Trophoblast cell (in vitro differentiated cells and primary cell): Measurements from ENCODE around the gene ZGRF1.
"Not testable (repeated sequence)": the region's sequence is repeated elsewhere in the genome, so short reads cannot be mapped to it uniquely, and the experiment has no call there.

Experiments used
- DNase-seq, 2 donors: peaks; one replicate each; pipeline ENCODE4 v3.0.0-alpha.2; 2016
- H2AFZ ChIP-seq: 2 replicates; pipeline ENCODE4 v1.6.1; 2013; ENCODE audit warnings: low read length, moderate library complexity, mild to moderate bottlenecking; ENCODE audit not compliant: insufficient read depth, poor library complexity
- H2AK5ac ChIP-seq: 2 replicates; pipeline ENCODE4 v1.6.1; 2013; ENCODE audit warnings: mild to moderate bottlenecking, low read length
- H2BK120ac ChIP-seq: 2 replicates; pipeline ENCODE4 v1.6.1; 2013; ENCODE audit warnings: low read length, mild to moderate bottlenecking, moderate library complexity; ENCODE audit not compliant: insufficient read depth, poor library complexity
- H2BK12ac ChIP-seq: 2 replicates; pipeline ENCODE4 v1.6.1; 2013; ENCODE audit warnings: mild to moderate bottlenecking, low read length, moderate library complexity
- H2BK5ac ChIP-seq: 2 replicates; pipeline ENCODE4 v1.6.1; 2013; ENCODE audit warnings: low read length, low read depth, moderate library complexity, mild to moderate bottlenecking; ENCODE audit not compliant: poor library complexity
- H3K14ac ChIP-seq: 2 replicates; pipeline ENCODE4 v1.6.1; 2013; ENCODE audit warnings: mild to moderate bottlenecking, low read length
- H3K18ac ChIP-seq: 2 replicates; pipeline ENCODE4 v1.6.1; 2013; ENCODE audit warnings: mild to moderate bottlenecking, low read length
- H3K23ac ChIP-seq: 2 replicates; pipeline ENCODE4 v1.6.1; 2013; ENCODE audit warnings: low read length
- H3K27ac ChIP-seq: 2 replicates; pipeline ENCODE4 v1.5.1; 2013; ENCODE audit warnings: low read depth, mild to moderate bottlenecking, inconsistent platforms, low read length, moderate library complexity
- H3K27me3 ChIP-seq: 2 replicates; pipeline ENCODE4 v1.6.1; 2013; ENCODE audit warnings: inconsistent platforms, mild to moderate bottlenecking, low read length, moderate library complexity; ENCODE audit not compliant: insufficient read depth
- H3K36me3 ChIP-seq, 2 experiments: 1 replicate in 1 of 2; 2 replicates in 1 of 2; pipeline ENCODE4 v1.6.1; 2013; ENCODE audit warnings: low read length in 2 of 2, mild to moderate bottlenecking in 2 of 2, moderate library complexity in 1 of 2; ENCODE audit not compliant: insufficient read depth in 2 of 2, control insufficient read depth in 1 of 2
- H3K4ac ChIP-seq: 2 replicates; pipeline ENCODE4 v1.6.1; 2013; ENCODE audit warnings: low read depth, mild to moderate bottlenecking, low read length, moderate library complexity
- H3K4me1 ChIP-seq, 2 experiments: 1 replicate in 1 of 2; 2 replicates in 1 of 2; pipeline ENCODE4 v1.6.1; 2013; ENCODE audit warnings: low read length in 2 of 2, mild to moderate bottlenecking in 2 of 2, moderate library complexity in 1 of 2; ENCODE audit not compliant: insufficient read depth in 2 of 2, control insufficient read depth in 1 of 2
- H3K4me2 ChIP-seq: 2 replicates; pipeline ENCODE4 v1.6.1; 2013; ENCODE audit warnings: inconsistent platforms, mild to moderate bottlenecking, low read length, moderate library complexity
- H3K4me3 ChIP-seq: 2 replicates; pipeline ENCODE4 v1.5.1; 2013; ENCODE audit warnings: mild to moderate bottlenecking, low read depth, low read length, inconsistent platforms
- H3K79me1 ChIP-seq: one replicate; pipeline ENCODE4 v1.6.1; 2013; ENCODE audit warnings: low read length
- H3K79me2 ChIP-seq: 2 replicates; pipeline ENCODE4 v1.6.1; 2013; ENCODE audit warnings: low read length, mild to moderate bottlenecking; ENCODE audit not compliant: control insufficient read depth, insufficient read depth, poor library complexity
- H3K9ac ChIP-seq: 2 replicates; pipeline ENCODE4 v1.6.1; 2013; ENCODE audit warnings: mild to moderate bottlenecking, low read length
- H3K9me3 ChIP-seq: 2 replicates; pipeline ENCODE4 v1.6.1; 2013; ENCODE audit warnings: low read depth, mild to moderate bottlenecking, control low read depth, inconsistent platforms, low read length; ENCODE audit not compliant: insufficient read depth
- H4K12ac ChIP-seq: 2 replicates; pipeline ENCODE4 v1.6.1; 2013; ENCODE audit warnings: low read depth, mild to moderate bottlenecking, low read length, moderate library complexity
- H4K8ac ChIP-seq: 2 replicates; pipeline ENCODE4 v1.6.1; 2013; ENCODE audit warnings: low read depth, mild to moderate bottlenecking, low read length, moderate library complexity
- H4K91ac ChIP-seq: one replicate; pipeline ENCODE4 v1.6.1; 2013; ENCODE audit warnings: low read depth, mild to moderate bottlenecking, low read length, moderate library complexity
- WGBS: extraction: QIAGEN DNeasy Blood & Tissue Kit; methylation state at CpG from one replicate; pipeline ENCODE4 v1.1.7; 2013; ENCODE audit warnings: missing lambda C conversion rate; ENCODE audit not compliant: insufficient read length, insufficient coverage; ENCODE audit errors: extremely low coverage; 5-methylcytosine and 5-hydroxymethylcytosine counted together

Gene ZGRF1

GRCh38 chr4:112612814-112613213 lies 23.9 kb downstream of the ZGRF1 start:
- H3K79me1 ChIP-seq, H3K27me3 ChIP-seq, H3K4ac ChIP-seq, H3K14ac ChIP-seq, H3K18ac ChIP-seq, H2AFZ ChIP-seq, H3K9ac ChIP-seq, H2AK5ac ChIP-seq, H3K27ac ChIP-seq, H2BK120ac ChIP-seq, H3K9me3 ChIP-seq, H3K4me3 ChIP-seq, H3K4me1 ChIP-seq, H2BK12ac ChIP-seq, H3K23ac ChIP-seq, H4K12ac ChIP-seq, H4K91ac ChIP-seq, H4K8ac ChIP-seq, H3K36me3 ChIP-seq, H3K79me2 ChIP-seq, H2BK5ac ChIP-seq, H3K4me2 ChIP-seq, DNase-seq: not testable (repeated sequence)
- WGBS, result no CpG with 5 or more reads among the region's 2 CpGs

- DNase-seq, result peak; percentile 50 to 82
- no peak overlapping the region for H3K4me3 ChIP-seq
- H3K79me2 ChIP-seq, result no peaks in the 10 kb centered on the region
- no peak overlapping the region for H3K4ac ChIP-seq
- H3K4me2 ChIP-seq, result no peak overlapping the region
- H4K12ac ChIP-seq, result no peak overlapping the region
- no peak overlapping the region for H3K23ac ChIP-seq
- H3K27ac ChIP-seq, result no peak overlapping the region
- H3K79me1 ChIP-seq, result no peaks in the 10 kb centered on the region
- H2AFZ ChIP-seq, result no peak overlapping the region
- H3K27me3 ChIP-seq, result no peaks in the 10 kb centered on the region
- no peak overlapping the region for H2BK120ac ChIP-seq
- no peak overlapping the region for H3K9ac ChIP-seq
- no peak overlapping the region for H4K8ac ChIP-seq
- H2BK5ac ChIP-seq, result no peak overlapping the region
- no peak overlapping the region for H3K18ac ChIP-seq
- no peak overlapping the region for H4K91ac ChIP-seq
- H2AK5ac ChIP-seq, result no peak overlapping the region
- H3K9me3 ChIP-seq, result no peaks in the 10 kb centered on the region
- H3K36me3 ChIP-seq, result peaks cover 0 to 3% of the 10 kb centered on the region in 2 experiments
- no peak overlapping the region for H3K14ac ChIP-seq
- H2BK12ac ChIP-seq, result no peak overlapping the region
- no peaks in the 10 kb centered on the region for H3K4me1 ChIP-seq
Measured at GRCh38 chr4:112604589-112604988, 32.1 kb downstream of the ZGRF1 start.

- Histone ChIP-seq H2BK5ac (no peak overlapping the region), H3K79me2 (no peaks in the 10 kb centered on the region), H2BK120ac (no peak overlapping the region), H3K36me3 (no peaks in the 10 kb centered on the region), H3K27ac (no peak overlapping the region), H2BK12ac (no peak overlapping the region), H3K14ac (no peak overlapping the region), H3K4me1 (peaks cover 0 to 3% of the 10 kb centered on the region in 2 experiments), H3K4me3 (no peak overlapping the region), H3K4ac (no peak overlapping the region), H4K8ac (no peak overlapping the region), H3K18ac (no peak overlapping the region), H2AK5ac (no peak overlapping the region), H3K79me1 (no peaks in the 10 kb centered on the region), H2AFZ (no peak overlapping the region), H3K23ac (no peak overlapping the region), H3K27me3 (no peaks in the 10 kb centered on the region), H3K9me3 (no peaks in the 10 kb centered on the region), H3K4me2 (no peak overlapping the region), H3K9ac (no peak overlapping the region), H4K91ac (no peak overlapping the region), H4K12ac (no peak overlapping the region)
- WGBS, result no CpG with 5 or more reads among the region's 1 CpG
- no peak for DNase-seq
Measured at GRCh38 chr4:112594993-112595392, 41.7 kb downstream of the ZGRF1 start.

- no peak overlapping the region for H3K4ac ChIP-seq
- no peak overlapping the region for H3K9ac ChIP-seq
- H2AFZ ChIP-seq, result no peak overlapping the region
- no peak overlapping the region for H2BK5ac ChIP-seq
- no peak overlapping the region for H3K14ac ChIP-seq
- no peaks in the 10 kb centered on the region for H3K9me3 ChIP-seq
- H4K91ac ChIP-seq, result no peak overlapping the region
- no peak for DNase-seq
- H3K18ac ChIP-seq, result no peak overlapping the region
- no peaks in the 10 kb centered on the region for H3K36me3 ChIP-seq
- H3K4me3 ChIP-seq, result no peak overlapping the region
- H3K4me2 ChIP-seq, result no peak overlapping the region
- H4K8ac ChIP-seq, result no peak overlapping the region
- no peaks in the 10 kb centered on the region for H3K27me3 ChIP-seq
- no peak overlapping the region for H3K23ac ChIP-seq
- no peak overlapping the region for H2BK120ac ChIP-seq
- no peak overlapping the region for H3K27ac ChIP-seq
- no peak overlapping the region for H2BK12ac ChIP-seq
- peaks cover 0 to 4% of the 10 kb centered on the region in 2 experiments for H3K4me1 ChIP-seq
- H4K12ac ChIP-seq, result no peak overlapping the region
- no CpG with 5 or more reads among the region's 5 CpGs for WGBS
- no peaks in the 10 kb centered on the region for H3K79me1 ChIP-seq
- H2AK5ac ChIP-seq, result no peak overlapping the region
- no peaks in the 10 kb centered on the region for H3K79me2 ChIP-seq
Measured at GRCh38 chr4:112593438-112594133, 43.1 kb downstream of the ZGRF1 start.
